GM12873 (cell line): ENCODE measurements around the gene SLC17A2.

Experiments used
- CTCF ChIP-seq: IDR thresholded peaks from 2 replicates; pipeline ENCODE4 v1.5.1; 2012; ENCODE audit warnings: low read depth, mild to moderate bottlenecking, moderate library complexity, low read length, control low read depth; ENCODE audit not compliant: insufficient read depth; ENCODE audit errors: missing control alignments

Gene SLC17A2

GRCh38 chr6:25925876-25926275 is 4.6 kb downstream of the SLC17A2 start:
- no peak for TF ChIP-seq CTCF

- TF ChIP-seq CTCF = no peak
These were observed 8.2 kb downstream of the SLC17A2 start for GRCh38 chr6:25922301-25922700.

- TF ChIP-seq CTCF = no peak
These were observed 8.8 kb downstream of the SLC17A2 start for GRCh38 chr6:25921525-25922203.

GRCh38 chr6:25919657-25920056 is 10.8 kb downstream of the SLC17A2 start:
- no peak for TF ChIP-seq CTCF

- TF ChIP-seq CTCF = no peak
These were observed 12.3 kb downstream of the SLC17A2 start for GRCh38 chr6:25918083-25918683.

- no peak for TF ChIP-seq CTCF
These were observed 13.6 kb downstream of the SLC17A2 start for GRCh38 chr6:25916789-25917490.

- TF ChIP-seq CTCF = no peak
These were observed 14.2 kb downstream of the SLC17A2 start for GRCh38 chr6:25916330-25916729.
